Endothelial cell of umbilical vein (primary cell): Measurements from ENCODE around the gene EXOSC6. TPM values are rescaled to one million over a fixed set of nuclear protein-coding genes. Genes with fewer than 3 reads are reported as not detected.

Source experiments
- BruUV-seq: library from RNA; stranded (reverse); fragments of 400-500 nt; replicated peaks from 2 replicates; lab custom pipeline; 2021; lab: Mats Ljungman, UMichigan
- CTCF ChIA-PET: fragments of 300-600, 350-600 bp; sonication (Branson Sonifier 250); formaldehyde crosslinking; loops from one replicate; lab custom pipeline; 2021; ENCODE audit warnings: antibody characterized with exemption, inconsistent platforms; lab: Charles Lee
- POLR2A ChIA-PET: fragments of 300-600, 350-600 bp; sonication (Branson Sonifier 250); formaldehyde crosslinking; loops from one replicate; lab custom pipeline; 2021; ENCODE audit warnings: antibody characterized with exemption, inconsistent platforms; lab: Charles Lee
- DNase-seq: peaks from one replicate; pipeline ENCODE4 v3.0.0-alpha.2; 2011; ENCODE audit warnings: low read depth, low spot score
- FAIRE-seq: peaks from 2 replicates; lab custom pipeline; 2011; peaks lifted over from hg19 to GRCh38; lab: Jason Lieb, UNC
- H2AFZ ChIP-seq: 2 replicates; pipeline ENCODE4 v1.6.0; 2012; ENCODE audit warnings: low read depth, low read length, control low read depth, inconsistent platforms
- H3K27ac ChIP-seq: 2 replicates; pipeline ENCODE4 v1.5.1; 2011; ENCODE audit warnings: low read depth, mild to moderate bottlenecking, control low read depth, low read length, moderate library complexity; ENCODE audit not compliant: insufficient read depth
- H3K27me3 ChIP-seq, 2 experiments: 2 replicates each; pipeline versions ENCODE4 v1.6.0 to v1.6.1; 2011; ENCODE audit warnings: low read length in 2 of 2, mixed read lengths in 1 of 2; ENCODE audit not compliant: control insufficient read depth in 2 of 2, insufficient read depth in 2 of 2
- H3K36me3 ChIP-seq, 2 experiments: 2 replicates in 1 of 2; 3 replicates in 1 of 2; pipeline ENCODE4 v1.5.1; 2011; ENCODE audit warnings: low read length in 2 of 2, mild to moderate bottlenecking in 1 of 2, moderate library complexity in 1 of 2; ENCODE audit not compliant: control insufficient read depth in 2 of 2, insufficient read depth in 2 of 2; ENCODE audit errors: extremely low read depth in 1 of 2
- H3K4me1 ChIP-seq: 3 replicates; pipeline ENCODE4 v1.5.1; 2011; ENCODE audit warnings: mild to moderate bottlenecking, low read length; ENCODE audit not compliant: control insufficient read depth, insufficient read depth; ENCODE audit errors: extremely low read depth
- H3K4me2 ChIP-seq: 2 replicates; pipeline ENCODE4 v1.6.1; 2011; ENCODE audit warnings: low read length, control low read depth, mixed read lengths; ENCODE audit not compliant: insufficient read depth
- H3K4me3 ChIP-seq, 3 experiments: fragments of 200-600 bp in 1 of 3; sonication (generic), shearing (Covaris generic) in 1 of 3; replicated peaks in 1 of 3; 2 replicates each; pipeline ENCODE4 v1.5.1; 2011 to 2016; ENCODE audit warnings: control low read depth in 3 of 3, low read length in 3 of 3, mild to moderate bottlenecking in 2 of 3, inconsistent platforms in 1 of 3, low read depth in 1 of 3, moderate library complexity in 1 of 3; ENCODE audit not compliant: insufficient read depth in 1 of 3
- H3K79me2 ChIP-seq: 2 replicates; pipeline ENCODE4 v1.6.0; 2012; ENCODE audit warnings: low read length, inconsistent platforms; ENCODE audit not compliant: control insufficient read depth, insufficient read depth
- H3K9ac ChIP-seq: replicated peaks from 2 replicates; pipeline ENCODE3; 2011; ENCODE audit warnings: low read length, control low read depth; ENCODE audit not compliant: insufficient read depth; ENCODE audit errors: extremely low read depth
- H3K9me1 ChIP-seq: replicated peaks from 3 replicates; pipeline ENCODE4 v1.6.0; 2011; ENCODE audit warnings: mild to moderate bottlenecking, low read length; ENCODE audit not compliant: control insufficient read depth, insufficient read depth; ENCODE audit errors: extremely low read depth
- H3K9me3 ChIP-seq: replicated peaks from 2 replicates; pipeline ENCODE4 v1.5.1; 2012; ENCODE audit warnings: low read length, inconsistent platforms; ENCODE audit not compliant: control insufficient read depth, insufficient read depth
- H4K20me1 ChIP-seq: replicated peaks from 2 replicates; pipeline ENCODE3; 2011; ENCODE audit warnings: mild to moderate bottlenecking, low read length; ENCODE audit not compliant: control insufficient read depth, insufficient read depth; ENCODE audit errors: extremely low read depth
- CTCF ChIP-seq, 2 donors: IDR thresholded peaks; 1 replicate in 1 of 2; 2 replicates in 1 of 2; pipeline ENCODE4 v1.5.1; 2011; ENCODE audit warnings: low read length in 2 of 2, mild to moderate bottlenecking in 2 of 2, moderate library complexity in 2 of 2, control low read depth in 1 of 2, inconsistent platforms in 1 of 2, low read depth in 1 of 2; ENCODE audit not compliant: insufficient read depth in 1 of 2; ENCODE audit errors: extremely low read depth in 1 of 2
- EZH2 ChIP-seq: IDR thresholded peaks from 2 replicates; pipeline ENCODE4 v1.6.1; 2012; ENCODE audit warnings: borderline replicate concordance, low read depth, mild to moderate bottlenecking, moderate library complexity, low read length, inconsistent platforms; ENCODE audit not compliant: severe bottlenecking
- FOS ChIP-seq: IDR thresholded peaks from 2 replicates; pipeline ENCODE4 v1.6.1; 2011; ENCODE audit warnings: mild to moderate bottlenecking, low read length, moderate library complexity, borderline replicate concordance; ENCODE audit not compliant: insufficient read depth
- GATA2 ChIP-seq: IDR thresholded peaks from 2 replicates; pipeline ENCODE4 v1.7.0; 2011; ENCODE audit warnings: low read depth, mild to moderate bottlenecking, moderate library complexity, mixed read lengths, low read length; ENCODE audit not compliant: insufficient read length, insufficient read depth
- JUN ChIP-seq: IDR thresholded peaks from 2 replicates; pipeline ENCODE4 v1.6.1; 2011; ENCODE audit warnings: borderline replicate concordance, low read depth; ENCODE audit not compliant: insufficient read length, insufficient read depth
- MAX ChIP-seq: IDR thresholded peaks from 2 replicates; pipeline ENCODE4 v1.6.1; 2011; ENCODE audit not compliant: insufficient read depth, insufficient read length
- MYC ChIP-seq: IDR thresholded peaks from one replicate; pipeline ENCODE4 v1.6.1; 2011; ENCODE audit warnings: mild to moderate bottlenecking, low read depth, low read length
- POLR2A ChIP-seq: IDR thresholded peaks from 2 replicates; pipeline ENCODE4 v1.6.1; 2012; ENCODE audit warnings: low read depth, mild to moderate bottlenecking, control low read depth, low read length
- POLR2AphosphoS5 ChIP-seq: IDR thresholded peaks from 2 replicates; pipeline ENCODE4 v1.6.1; 2012; ENCODE audit warnings: low read depth, mild to moderate bottlenecking, control low read depth, low read length, moderate library complexity; ENCODE audit not compliant: insufficient read depth
- dilution Hi-C: fragments of 300-500 bp; cut with MboI; formaldehyde crosslinking; loops from one replicate; pipeline ENCODE4 v1.15.0; 2019; ENCODE audit warnings: low sequenced_read_pairs; ENCODE audit not compliant: extremely low pct_ligation_motif_present
- intact Hi-C: fragments of 100-400 bp; cut with micrococcal nuclease; formaldehyde crosslinking; loops from one replicate; pipeline ENCODE4 v1.10.0; 2022
- polyA plus RNA-seq, 4 experiments: library from polyadenylated mRNA; depleted of rRNA in 3 of 4; stranded (reverse) in 3 of 4; unstranded in 1 of 4; fragments of >200 nt; gene quantifications; 2 replicates each; pipeline versions ENCODE4 v1.2.1 to v1.2.3, GENCODE V29; 2011 to 2012; ENCODE audit warnings: missing spikeins in 1 of 4
- total RNA-seq: library from RNA; stranded (reverse); gene quantifications from 2 replicates; pipeline ENCODE4 v1.2.3, GENCODE V29; 2021

Gene EXOSC6
- total and polyA plus RNA-seq, 2 donors (not counting 3 experiments of a cell fraction or from before 2014, with no cell fraction given), result 12.6 to 29.2 TPM

GRCh38 chr16:70301121-70301520, 49.4 kb upstream of the EXOSC6 start:
- Histone ChIP-seq H2AFZ (no peak overlapping the region), H3K36me3 (no peaks in the 10 kb centered on the region), H3K27ac (no peak overlapping the region), H3K4me3 (no peak overlapping the region), H3K4me1 (peaks cover 6% of the 10 kb centered on the region), H3K79me2 (peaks cover 37% of the 10 kb centered on the region), H3K4me2 (no peak overlapping the region), H3K9me3 (peaks cover 3% of the 10 kb centered on the region), H3K9me1 (no peaks in the 10 kb centered on the region), H3K9ac (no peak overlapping the region), H3K27me3 (no peaks in the 10 kb centered on the region), H4K20me1 (peaks cover 2% of the 10 kb centered on the region)
- intact Hi-C loops (no loop called here), dilution Hi-C loops (no loop called here)
- DNase-seq (no peak), FAIRE-seq (no peak)
- ChIA-PET POLR2A (no interaction called here), CTCF (interaction anchor here (0.8 kb wide), 1 partner anchor 47 kb away, joined by 3 read pairs; no protein-coding TSS in a partner anchor)
- no peak for TF ChIP-seq JUN
- TF ChIP-seq FOS, result no peak
- TF ChIP-seq POLR2A, result no peak
- TF ChIP-seq MAX, result no peak
- no peak for TF ChIP-seq GATA2
- no peak for TF ChIP-seq MYC
- no peak for TF ChIP-seq CTCF (IDR thresholded peaks at IDR 0.05; ENCODE audit: extremely low read depth in 1 of 2, insufficient read depth in 1 of 2, low read depth in 1 of 2, low read length in 2 of 2)
- no peak for TF ChIP-seq POLR2AphosphoS5
- TF ChIP-seq EZH2, result no peak
- BruUV-seq, result no TSS peak
